Left lung (tissue), 10 donors: ENCODE results near the gene THAP12. TPM values are rescaled to one million over a fixed set of nuclear protein-coding genes. Genes with fewer than 3 reads are reported as not detected.
A peak's percentile ranks its signal among the peaks of the same experiment; 100 is the strongest.

Experiments
- ATAC-seq: fragments of 200-7000 bp; cut with Tn5 transposase; one replicate; pipeline ENCODE4 v1.9.1; 2020; ENCODE audit warnings: moderate library complexity
- DNase-seq, 4 donors: peaks; one replicate each; pipeline ENCODE4 v3.0.0-alpha.2; 2013 to 2020
- H3K27ac ChIP-seq, 2 donors: fragments of 200-600 bp; sonication (generic) in 1 of 2; one replicate each; pipeline versions ENCODE4 v1.5.0 to v1.8.0; 2020 to 2021
- H3K27me3 ChIP-seq, 2 donors: fragments of 200-600 bp; sonication (generic) in 1 of 2; one replicate each; pipeline versions ENCODE4 v1.5.0 to v1.8.0; 2020 to 2021
- H3K36me3 ChIP-seq, 2 donors: fragments of 200-600 bp; sonication (generic) in 1 of 2; one replicate each; pipeline versions ENCODE4 v1.5.0 to v1.8.0; 2020 to 2021
- H3K4me1 ChIP-seq, 2 donors: fragments of 200-600 bp; one replicate each; pipeline ENCODE4 v1.8.0; 2021
- H3K4me3 ChIP-seq, 2 donors: fragments of 200-600 bp; sonication (generic) in 1 of 2; one replicate each; pipeline versions ENCODE4 v1.5.0 to v1.8.0; 2020 to 2021; ENCODE audit warnings: mild to moderate bottlenecking in 1 of 2
- H3K9me3 ChIP-seq, 2 donors: fragments of 200-600 bp; sonication (generic) in 1 of 2; one replicate each; pipeline versions ENCODE4 v1.5.0 to v1.8.0; 2020 to 2021
- CTCF ChIP-seq, 2 donors: fragments of 200-600 bp; sonication (generic) in 1 of 2; IDR thresholded peaks; one replicate each; pipeline versions ENCODE4 v1.5.0 to v1.8.0; 2021; ENCODE audit warnings: antibody characterized with exemption in 2 of 2
- intact Hi-C, 2 donors: fragments of 100-400 bp; cut with DNase I; formaldehyde crosslinking; loops; one replicate each; pipeline versions ENCODE4 v1.11.2 to v1.14.2; 2022
- polyA plus RNA-seq, 6 donors: library from polyadenylated mRNA; unstranded; fragments of 120-200 nt; gene quantifications; one replicate each; pipeline ENCODE4 v1.2.1, GENCODE V29; 2013; ENCODE audit not compliant: insufficient read length in 6 of 6
- total RNA-seq, 2 donors: library from RNA; stranded (reverse); fragmentation: NEBNext Ultra II Directional; extraction: Animal tissue kit (Norgen Biotek cat#: 25700); gene quantifications; one replicate each; pipeline ENCODE4 v1.2.1, GENCODE V29; 2021
- donor health status: DM: no; HTN: yes; CAD: no.
- donor health status: DM: no; HTN: no; CAD: no.

Gene THAP12
- total and polyA plus RNA-seq, 8 donors, result 27.1 to 108 (median 94.6) TPM

GRCh38 chr11:76369406-76369805 lies 11.5 kb downstream of the THAP12 start:
- no peak for TF ChIP-seq CTCF (IDR thresholded peaks at IDR 0.05)
- DNase-seq (no peak), ATAC-seq (no peak)
- peaks cover 8 to 53% of the 10 kb centered on the region in 2 donors for H3K4me1 ChIP-seq
- H3K27ac ChIP-seq, result no peak overlapping the region
- intact Hi-C loops, result no loop called here
- no peak overlapping the region for H3K4me3 ChIP-seq
- peaks cover 0 to 12% of the 10 kb centered on the region in 2 donors for H3K36me3 ChIP-seq
- no peaks in the 10 kb centered on the region for H3K9me3 ChIP-seq
- H3K27me3 ChIP-seq, result no peaks in the 10 kb centered on the region

- TF ChIP-seq CTCF (IDR thresholded peaks at IDR 0.05), result no peak
- intact Hi-C loops, result no loop called here
- ATAC-seq (no peak), DNase-seq (no peak)
- no peak overlapping the region for H3K4me3 ChIP-seq
- H3K9me3 ChIP-seq, result no peaks in the 10 kb centered on the region
- peaks cover 8 to 48% of the 10 kb centered on the region in 2 donors for H3K4me1 ChIP-seq
- H3K27ac ChIP-seq, result no peak overlapping the region
- no peaks in the 10 kb centered on the region for H3K27me3 ChIP-seq
- H3K36me3 ChIP-seq, result peaks cover 0 to 20% of the 10 kb centered on the region in 2 donors
Measured at GRCh38 chr11:76368490-76368889, 12.4 kb downstream of the THAP12 start.

- DNase-seq (peak in 1 of 4 donors; percentile 9), ATAC-seq (peak; percentile 81)
- no peak overlapping the region for H3K4me3 ChIP-seq
- intact Hi-C loops, result no loop called here
- H3K27ac ChIP-seq, result no peak overlapping the region
- no peaks in the 10 kb centered on the region for H3K27me3 ChIP-seq
- peaks cover 0 to 23% of the 10 kb centered on the region in 2 donors for H3K36me3 ChIP-seq
- no peak for TF ChIP-seq CTCF (IDR thresholded peaks at IDR 0.05)
- H3K4me1 ChIP-seq, result peaks cover 0 to 26% of the 10 kb centered on the region in 2 donors
- H3K9me3 ChIP-seq, result no peaks in the 10 kb centered on the region
Measured at GRCh38 chr11:76365038-76365679, 15.8 kb downstream of the THAP12 start.

- DNase-seq (no peak), ATAC-seq (no peak)
Measured at GRCh38 chr11:76362716-76363115, 18.2 kb downstream of the THAP12 start.

GRCh38 chr11:76361776-76362175 lies 19.2 kb downstream of the THAP12 start:
- H3K4me1 ChIP-seq, result peaks cover 0 to 9% of the 10 kb centered on the region in 2 donors
- intact Hi-C loops, result no loop called here
- H3K4me3 ChIP-seq, result no peak overlapping the region
- no peaks in the 10 kb centered on the region for H3K27me3 ChIP-seq
- ATAC-seq, result no peak
- no peak for DNase-seq
- no peak overlapping the region for H3K27ac ChIP-seq
- H3K36me3 ChIP-seq, result peaks cover 0 to 48% of the 10 kb centered on the region in 2 donors
- no peaks in the 10 kb centered on the region for H3K9me3 ChIP-seq
- no peak for TF ChIP-seq CTCF (IDR thresholded peaks at IDR 0.05)

More at GRCh38 chr11:76362716-76363115, 18.2 kb downstream of the THAP12 start:
- H3K27ac ChIP-seq, result no peak overlapping the region
- intact Hi-C loops, result no loop called here
- no peaks in the 10 kb centered on the region for H3K27me3 ChIP-seq
- H3K36me3 ChIP-seq, result peaks cover 0 to 44% of the 10 kb centered on the region in 2 donors
- TF ChIP-seq CTCF (IDR thresholded peaks at IDR 0.05), result no peak
- H3K4me3 ChIP-seq, result no peak overlapping the region
- peaks cover 0 to 9% of the 10 kb centered on the region in 2 donors for H3K4me1 ChIP-seq
- no peaks in the 10 kb centered on the region for H3K9me3 ChIP-seq
